Measurements from ENCODE around the gene SLC35B1. TPM values are rescaled to one million over a fixed set of nuclear protein-coding genes. Genes with fewer than 3 reads are reported as not detected.
"Not testable (repeated sequence)": the region's sequence is repeated elsewhere in the genome, so short reads cannot be mapped to it uniquely, and the experiment has no call there.

SLC35B1 gene
- total RNA-seq, 6 experiments from 2014 or later = 31.7 to 80.0 (median 56.9) TPM

DNA sequence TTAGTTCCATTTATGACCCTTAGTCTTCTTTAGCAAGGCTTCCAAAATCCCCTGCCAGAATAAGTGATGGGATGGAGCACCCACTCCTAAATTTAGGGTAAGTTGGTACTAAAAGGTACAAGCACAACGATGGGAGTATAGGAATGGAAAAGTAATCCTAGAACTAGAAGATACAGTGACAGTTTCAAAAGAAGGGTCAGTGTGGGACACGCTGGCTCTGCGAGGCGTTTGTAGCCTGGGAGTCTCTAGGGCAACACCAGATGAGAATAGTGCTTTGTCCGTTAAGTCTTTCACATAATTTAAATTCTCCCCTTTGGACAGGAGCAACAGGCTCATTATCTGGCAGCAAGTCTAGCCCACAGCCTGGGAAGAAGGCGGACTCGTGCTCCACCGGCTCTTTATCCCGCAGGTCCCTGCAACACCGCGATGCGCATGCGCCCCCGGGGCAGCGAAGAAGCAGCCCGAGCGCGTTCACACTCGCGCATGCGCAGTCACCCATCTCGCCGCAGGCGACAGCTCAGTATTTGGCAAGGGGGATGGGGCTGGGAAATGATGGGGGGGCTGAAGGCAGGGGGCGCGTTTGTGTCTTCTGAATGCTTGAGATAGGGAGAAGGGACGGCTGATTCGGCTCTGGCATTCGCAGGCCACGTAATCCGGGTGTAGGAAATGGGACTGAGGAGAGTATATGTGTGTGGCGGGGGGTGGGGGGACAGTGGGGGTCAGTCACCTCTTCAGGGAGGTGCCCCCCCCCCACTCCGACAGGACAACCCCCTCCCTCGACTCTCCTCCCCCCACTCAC is 30.4 kb downstream of the SLC35B1 start:
- ATAC-seq (peak; percentile 74 to 80 (median 77)), DNase-seq (peak; percentile 98 to 99 (median 98))
- Histone ChIP-seq H3K9me3 (no peaks in the 10 kb centered on the region), H3K27ac (peak overlapping the region; percentile 91 to 95 (median 94)), H3K36me3 (no peaks in the 10 kb centered on the region), H3K4me1 (peaks cover 0 to 32% (median 9%) of the 10 kb centered on the region in 4 donors), H3K4me3 (peak overlapping the region; percentile 66 to 72 (median 68)), H3K27me3 (no peaks in the 10 kb centered on the region)
- intact Hi-C loops (cut with DNase I) = no loop called here
- under 1% methylated on average over 31 of the region's 34 CpGs for WGBS (ENCODE audit: insufficient coverage, low coverage, low lambda C conversion rate, missing lambda C conversion rate)
- TF ChIP-seq, protein P1, sequence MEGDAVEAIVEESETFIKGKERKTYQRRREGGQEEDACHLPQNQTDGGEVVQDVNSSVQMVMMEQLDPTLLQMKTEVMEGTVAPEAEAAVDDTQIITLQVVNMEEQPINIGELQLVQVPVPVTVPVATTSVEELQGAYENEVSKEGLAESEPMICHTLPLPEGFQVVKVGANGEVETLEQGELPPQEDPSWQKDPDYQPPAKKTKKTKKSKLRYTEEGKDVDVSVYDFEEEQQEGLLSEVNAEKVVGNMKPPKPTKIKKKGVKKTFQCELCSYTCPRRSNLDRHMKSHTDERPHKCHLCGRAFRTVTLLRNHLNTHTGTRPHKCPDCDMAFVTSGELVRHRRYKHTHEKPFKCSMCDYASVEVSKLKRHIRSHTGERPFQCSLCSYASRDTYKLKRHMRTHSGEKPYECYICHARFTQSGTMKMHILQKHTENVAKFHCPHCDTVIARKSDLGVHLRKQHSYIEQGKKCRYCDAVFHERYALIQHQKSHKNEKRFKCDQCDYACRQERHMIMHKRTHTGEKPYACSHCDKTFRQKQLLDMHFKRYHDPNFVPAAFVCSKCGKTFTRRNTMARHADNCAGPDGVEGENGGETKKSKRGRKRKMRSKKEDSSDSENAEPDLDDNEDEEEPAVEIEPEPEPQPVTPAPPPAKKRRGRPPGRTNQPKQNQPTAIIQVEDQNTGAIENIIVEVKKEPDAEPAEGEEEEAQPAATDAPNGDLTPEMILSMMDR (IDR thresholded peaks at IDR 0.05) = no peak
- peak; percentile 18 for TF ChIP-seq POLR2A (IDR thresholded peaks at IDR 0.05)

DNA sequence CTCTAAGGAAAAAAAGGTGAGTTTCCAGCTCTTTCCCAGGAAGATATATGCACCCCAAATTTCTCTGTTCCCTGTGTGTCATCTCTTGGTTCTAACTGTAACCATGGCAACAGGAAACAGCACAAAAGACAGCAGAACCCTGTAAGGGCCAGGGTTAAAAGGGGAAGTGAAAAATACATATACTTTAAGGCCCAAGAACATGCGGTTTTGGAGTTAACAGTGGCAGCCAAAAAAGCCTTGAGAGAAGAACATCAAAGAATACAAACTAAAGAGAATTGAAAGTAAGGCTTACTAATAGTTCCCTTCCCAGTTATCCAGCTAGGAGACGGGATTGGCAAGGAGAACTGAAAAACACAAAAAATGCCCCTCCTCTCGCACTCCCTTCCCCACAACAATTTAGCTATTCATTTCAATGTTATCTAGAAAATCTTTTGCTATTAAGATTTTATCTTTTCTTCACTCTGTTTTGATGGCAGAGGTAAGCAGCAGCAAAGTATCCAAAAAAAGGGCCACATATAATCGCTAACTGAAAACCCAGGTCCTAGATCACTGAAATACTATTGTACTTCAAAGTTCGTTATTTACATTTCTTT is 31.4 kb downstream of the SLC35B1 start:
- Histone ChIP-seq H3K9me3 (no peaks in the 10 kb centered on the region), H3K4me3 (peak overlapping the region; percentile 66 to 72 (median 68)), H3K36me3 (no peaks in the 10 kb centered on the region), H3K27ac (no peak overlapping the region), H3K27me3 (no peaks in the 10 kb centered on the region), H3K4me1 (peaks cover 0 to 32% (median 9%) of the 10 kb centered on the region in 4 donors)
- DNase-seq (no peak), ATAC-seq (no peak)
- intact Hi-C loops (cut with DNase I) = no loop called here
- WGBS (ENCODE audit: insufficient coverage, low coverage, low lambda C conversion rate, missing lambda C conversion rate) = 34% methylated on average over 5 of the region's 5 CpGs
- TF ChIP-seq POLR2A (IDR thresholded peaks at IDR 0.05) = no peak
- TF ChIP-seq, protein P1 (IDR thresholded peaks at IDR 0.05) = no peak

DNA sequence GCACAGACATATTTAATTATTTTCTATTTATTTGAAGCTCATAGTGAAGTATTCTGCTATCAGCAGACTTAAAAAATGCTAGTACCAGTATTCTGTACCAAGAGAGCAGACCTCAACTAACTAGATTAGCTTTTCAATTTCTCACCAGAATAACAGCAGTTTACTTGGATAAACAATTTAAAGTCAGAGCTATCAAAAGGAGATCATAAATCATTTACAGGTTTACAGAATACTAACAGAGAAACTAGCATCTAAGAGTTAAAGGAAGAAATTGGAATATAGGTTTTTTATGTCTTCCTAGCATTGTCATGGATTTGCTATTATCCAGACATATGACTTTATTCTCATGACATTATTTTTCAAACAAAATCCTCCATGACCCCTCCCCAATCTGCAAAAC is 33.3 kb downstream of the SLC35B1 start:
- DNase-seq = no peak
- H3K4me1 ChIP-seq = peaks cover 0 to 32% (median 9%) of the 10 kb centered on the region in 4 donors
- H3K27ac ChIP-seq = no peak overlapping the region
- intact Hi-C loops (cut with DNase I) = no loop called here
- H3K4me3 ChIP-seq = no peak overlapping the region
- H3K9me3 ChIP-seq = no peaks in the 10 kb centered on the region
- ATAC-seq = no peak
- peaks cover 0 to 2% (median 0%) of the 10 kb centered on the region in 4 donors for H3K36me3 ChIP-seq
- TF ChIP-seq POLR2A (IDR thresholded peaks at IDR 0.05) = no peak
- TF ChIP-seq, protein P1 (IDR thresholded peaks at IDR 0.05) = no peak
- H3K27me3 ChIP-seq = no peaks in the 10 kb centered on the region

DNA sequence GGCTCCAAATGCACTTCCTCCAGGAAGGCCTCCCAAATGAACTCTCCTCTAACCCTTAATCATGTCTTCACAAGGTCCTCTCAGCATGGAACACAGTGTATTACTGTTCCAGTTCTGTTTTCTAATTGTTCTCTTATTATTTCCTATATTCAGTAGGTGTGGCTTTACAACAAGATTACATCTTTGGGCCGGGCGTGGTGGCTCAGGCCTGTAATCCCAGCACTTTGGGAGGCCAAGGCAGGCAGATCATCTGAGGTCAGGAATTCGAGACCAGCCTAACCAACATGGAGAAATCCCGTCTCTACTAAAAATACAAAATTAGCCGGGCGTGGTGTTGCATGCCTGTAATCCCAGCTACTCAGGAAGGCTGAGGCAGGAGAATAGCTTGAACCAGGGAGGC is 34.1 kb downstream of the SLC35B1 start:
- intact Hi-C loops (cut with DNase I) = not testable (repeated sequence)

DNA sequence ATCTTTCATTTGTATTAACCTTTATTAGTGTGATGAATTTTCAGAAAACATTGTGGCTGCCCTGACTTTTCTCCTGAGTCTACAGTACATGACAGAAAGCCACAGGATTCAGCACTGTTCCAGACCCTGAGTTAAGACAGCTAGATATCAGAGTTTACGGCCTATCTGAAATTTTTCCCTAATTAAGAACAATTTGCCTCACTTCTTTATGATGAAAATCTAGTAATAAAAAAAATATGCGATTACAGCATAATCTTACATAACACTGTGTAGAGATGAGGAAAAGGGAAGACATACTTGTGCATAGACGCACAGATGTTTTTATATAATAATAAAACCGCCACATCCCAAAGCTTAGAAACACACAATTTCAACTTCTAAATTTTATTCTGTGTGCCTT is 37.1 kb downstream of the SLC35B1 start:
- Histone ChIP-seq H3K4me1 (peaks cover 0 to 17% (median 4%) of the 10 kb centered on the region in 4 donors), H3K27me3 (no peaks in the 10 kb centered on the region), H3K4me3 (no peak overlapping the region), H3K36me3 (peaks cover 0 to 2% (median 0%) of the 10 kb centered on the region in 4 donors), H3K9me3 (no peaks in the 10 kb centered on the region), H3K27ac (no peak overlapping the region)
- intact Hi-C loops (cut with DNase I) = no loop called here
- WGBS (ENCODE audit: insufficient coverage, low coverage, low lambda C conversion rate, missing lambda C conversion rate) = 48% methylated on average over 4 of the region's 4 CpGs
- TF ChIP-seq POLR2A (IDR thresholded peaks at IDR 0.05) = no peak
- TF ChIP-seq, protein P1 (IDR thresholded peaks at IDR 0.05) = no peak
- DNase-seq (no peak), ATAC-seq (no peak)

More for the DNA sequence above, 34.1 kb downstream of the SLC35B1 start:
- H3K27ac ChIP-seq, ATAC-seq, H3K4me3 ChIP-seq, H3K27me3 ChIP-seq, DNase-seq, H3K36me3 ChIP-seq, H3K9me3 ChIP-seq: not testable (repeated sequence)
- 74% methylated on average over 4 of the region's 6 CpGs for WGBS (ENCODE audit: insufficient coverage, low coverage, low lambda C conversion rate, missing lambda C conversion rate)
- H3K4me1 ChIP-seq = peaks cover 0 to 32% (median 9%) of the 10 kb centered on the region in 4 donors

Measured in right lobe of liver (tissue), 6 donors.